Osteoblast (primary cell): ENCODE measurements around the gene CMTM1. TPM values are rescaled to one million over a fixed set of nuclear protein-coding genes. Genes with fewer than 3 reads are reported as not detected.
"Not testable (repeated sequence)": the region's sequence is repeated elsewhere in the genome, so short reads cannot be mapped to it uniquely, and the experiment has no call there.

ENCODE experiments used
- DNase-seq: peaks from one replicate; pipeline ENCODE4 v3.0.0; 2011; ENCODE audit warnings: low spot score, mixed read lengths; ENCODE audit not compliant: insufficient read length; ENCODE audit errors: missing footprints
- H2AFZ ChIP-seq: 2 replicates; pipeline ENCODE4 v1.6.0; 2011; ENCODE audit warnings: mild to moderate bottlenecking, low read length
- H3K27ac ChIP-seq: 2 replicates; pipeline ENCODE4 v1.5.1; 2011; ENCODE audit warnings: mild to moderate bottlenecking, low read depth, low read length, moderate library complexity
- H3K27me3 ChIP-seq: 2 replicates; pipeline ENCODE4 v1.6.0; 2012; ENCODE audit warnings: mild to moderate bottlenecking, control low read depth, inconsistent platforms, low read length, moderate library complexity; ENCODE audit not compliant: insufficient read depth
- H3K36me3 ChIP-seq: 2 replicates; pipeline ENCODE4 v1.5.1; 2011; ENCODE audit warnings: mild to moderate bottlenecking, low read length, control low read depth, moderate library complexity; ENCODE audit not compliant: insufficient read depth
- H3K4me1 ChIP-seq: 2 replicates; pipeline ENCODE4 v1.5.1; 2011; ENCODE audit warnings: mild to moderate bottlenecking, low read length, control low read depth, moderate library complexity; ENCODE audit not compliant: insufficient read depth
- H3K4me2 ChIP-seq: 2 replicates; pipeline ENCODE4 v1.6.0; 2011; ENCODE audit warnings: mild to moderate bottlenecking, low read length; ENCODE audit not compliant: insufficient read depth
- H3K4me3 ChIP-seq: fragments of 200-600 bp; sonication (generic); 3 replicates; pipeline ENCODE4 v1.5.1; 2012; ENCODE audit warnings: mild to moderate bottlenecking, low read length, inconsistent platforms; ENCODE audit not compliant: insufficient read depth
- H3K79me2 ChIP-seq: 2 replicates; pipeline ENCODE4 v1.6.0; 2012; ENCODE audit warnings: mild to moderate bottlenecking, low read length, control low read depth, inconsistent platforms; ENCODE audit not compliant: insufficient read depth
- H3K9me3 ChIP-seq: 2 replicates; pipeline ENCODE4 v1.5.1; 2011; ENCODE audit warnings: low read depth, low read length, control low read depth
- H4K20me1 ChIP-seq: 2 replicates; pipeline ENCODE4 v1.6.0; 2012; ENCODE audit warnings: mild to moderate bottlenecking, low read length, control low read depth; ENCODE audit not compliant: insufficient read depth
- CTCF ChIP-seq: IDR thresholded peaks from 2 replicates; pipeline ENCODE4 v1.5.1; 2011; ENCODE audit warnings: mild to moderate bottlenecking, low read depth, low read length, moderate library complexity; ENCODE audit errors: extremely low read depth
- total RNA-seq: library from RNA; depleted of rRNA; stranded (reverse); fragments of >200 nt; gene quantifications from 2 replicates; pipeline ENCODE4 v1.2.3, GENCODE V29; 2012

Gene CMTM1
- total RNA-seq, 1 donor = 4.0 TPM

- Histone ChIP-seq H3K4me3 (no peak overlapping the region), H3K36me3 (peaks cover 36% of the 10 kb centered on the region), H4K20me1 (peaks cover 10% of the 10 kb centered on the region), H3K27me3 (no peaks in the 10 kb centered on the region), H3K79me2 (peaks cover 28% of the 10 kb centered on the region), H3K4me2 (no peak overlapping the region), H3K4me1 (peaks cover 17% of the 10 kb centered on the region), H3K27ac (no peak overlapping the region), H2AFZ (no peak overlapping the region), H3K9me3 (no peaks in the 10 kb centered on the region)
- peak; percentile 64 for DNase-seq
- TF ChIP-seq CTCF = no peak
Measured at GRCh38 chr16:66610111-66610820, 44.0 kb downstream of the CMTM1 start.

- H3K4me2 ChIP-seq, H3K4me3 ChIP-seq, H3K27me3 ChIP-seq, DNase-seq, H4K20me1 ChIP-seq, H3K27ac ChIP-seq, H3K9me3 ChIP-seq, H2AFZ ChIP-seq: not testable (repeated sequence)
- peaks cover 21% of the 10 kb centered on the region for H3K4me1 ChIP-seq
- peaks cover 36% of the 10 kb centered on the region for H3K36me3 ChIP-seq
- peaks cover 16% of the 10 kb centered on the region for H3K79me2 ChIP-seq
Measured at GRCh38 chr16:66611911-66612310, 45.7 kb downstream of the CMTM1 start.

GRCh38 chr16:66612422-66612821 is 46.2 kb downstream of the CMTM1 start:
- TF ChIP-seq CTCF = no peak
- H3K9me3 ChIP-seq = no peaks in the 10 kb centered on the region
- H4K20me1 ChIP-seq = peaks cover 10% of the 10 kb centered on the region
- H3K4me3 ChIP-seq = no peak overlapping the region
- H3K4me1 ChIP-seq = peaks cover 23% of the 10 kb centered on the region
- H3K4me2 ChIP-seq = no peak overlapping the region
- no peak overlapping the region for H2AFZ ChIP-seq
- no peak for DNase-seq
- H3K27ac ChIP-seq = no peak overlapping the region
- H3K27me3 ChIP-seq = no peaks in the 10 kb centered on the region
- peaks cover 16% of the 10 kb centered on the region for H3K79me2 ChIP-seq
- peaks cover 36% of the 10 kb centered on the region for H3K36me3 ChIP-seq

- peaks cover 36% of the 10 kb centered on the region for H3K36me3 ChIP-seq
- no peak for TF ChIP-seq CTCF
Measured at GRCh38 chr16:66614161-66614802, 48.0 kb downstream of the CMTM1 start.

More at GRCh38 chr16:66614161-66614802, 48.0 kb downstream of the CMTM1 start:
- Histone ChIP-seq H3K4me2 (no peak overlapping the region), H4K20me1 (peaks cover 3% of the 10 kb centered on the region), H3K27ac (no peak overlapping the region), H3K9me3 (no peaks in the 10 kb centered on the region), H3K27me3 (no peaks in the 10 kb centered on the region), H3K4me1 (peaks cover 27% of the 10 kb centered on the region), H2AFZ (no peak overlapping the region), H3K79me2 (peaks cover 4% of the 10 kb centered on the region), H3K4me3 (no peak overlapping the region)
- peak; percentile 37 for DNase-seq
